ENCODE measurements around the gene FAM98C.

The FAM98C gene

GRCh38 chr19:38453596-38453995 is 50.7 kb downstream of the FAM98C start:
- DNase-seq (ENCODE audit: low spot score) = no peak
- in situ Hi-C loops (cut with MboI; ENCODE audit: low sequenced_read_pairs, unreplicated experiment) = no loop called here
- TF ChIP-seq CTCF (IDR thresholded peaks at IDR 0.05; ENCODE audit: borderline replicate concordance, control extremely low read depth, extremely low read depth, insufficient read depth, missing control alignments) = no peak

- DNase-seq (ENCODE audit: low spot score) = no peak
- no peak for TF ChIP-seq CTCF (IDR thresholded peaks at IDR 0.05; ENCODE audit: borderline replicate concordance, control extremely low read depth, extremely low read depth, insufficient read depth, missing control alignments)
- in situ Hi-C loops (cut with MboI; ENCODE audit: low sequenced_read_pairs, unreplicated experiment) = no loop called here
Observed at GRCh38 chr19:38455031-38455430, 52.1 kb downstream of the FAM98C start.

GRCh38 chr19:38457202-38457601 is 54.3 kb downstream of the FAM98C start:
- in situ Hi-C loops (cut with MboI; ENCODE audit: low sequenced_read_pairs, unreplicated experiment) = no loop called here
- TF ChIP-seq CTCF (IDR thresholded peaks at IDR 0.05; ENCODE audit: borderline replicate concordance, control extremely low read depth, extremely low read depth, insufficient read depth, missing control alignments) = no peak
- DNase-seq (ENCODE audit: low spot score) = no peak

DNA sequence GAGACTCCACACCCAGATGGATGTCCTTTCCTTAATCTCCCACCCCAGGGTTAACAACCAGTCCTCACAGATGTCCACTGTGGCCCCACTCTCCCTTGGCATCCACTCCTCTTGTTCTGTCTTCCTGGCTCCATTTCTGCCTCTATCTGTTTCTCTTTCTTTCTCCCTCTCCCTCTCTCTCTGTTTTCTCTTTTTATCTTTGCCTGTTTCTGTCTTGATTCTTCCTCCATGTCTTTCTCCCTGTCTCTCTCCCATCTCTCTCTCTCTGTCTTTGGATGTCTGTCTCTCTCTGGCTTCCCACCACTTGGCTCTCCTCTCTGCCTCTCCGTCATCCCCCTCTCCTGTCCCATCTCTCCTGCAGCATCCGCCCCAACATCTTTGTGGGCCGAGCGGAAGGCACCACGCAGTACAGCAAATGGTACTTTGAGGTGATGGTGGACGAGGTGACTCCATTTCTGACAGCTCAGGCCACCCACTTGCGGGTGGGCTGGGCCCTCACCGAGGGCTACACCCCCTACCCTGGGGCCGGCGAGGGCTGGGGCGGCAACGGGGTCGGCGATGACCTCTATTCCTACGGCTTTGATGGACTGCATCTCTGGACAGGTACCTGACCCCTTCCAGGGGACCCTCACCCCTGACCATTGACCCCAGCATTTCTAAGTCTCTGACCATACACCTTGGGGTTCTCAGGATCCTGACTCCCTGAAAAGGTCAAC is 55.0 kb downstream of the FAM98C start:
- no peak for DNase-seq (ENCODE audit: low spot score)
- in situ Hi-C loops (cut with MboI; ENCODE audit: low sequenced_read_pairs, unreplicated experiment) = no loop called here
- no peak for TF ChIP-seq CTCF (IDR thresholded peaks at IDR 0.05; ENCODE audit: borderline replicate concordance, control extremely low read depth, extremely low read depth, insufficient read depth, missing control alignments)
